ENCODE data around the gene CMIP.

Gene CMIP

DNA sequence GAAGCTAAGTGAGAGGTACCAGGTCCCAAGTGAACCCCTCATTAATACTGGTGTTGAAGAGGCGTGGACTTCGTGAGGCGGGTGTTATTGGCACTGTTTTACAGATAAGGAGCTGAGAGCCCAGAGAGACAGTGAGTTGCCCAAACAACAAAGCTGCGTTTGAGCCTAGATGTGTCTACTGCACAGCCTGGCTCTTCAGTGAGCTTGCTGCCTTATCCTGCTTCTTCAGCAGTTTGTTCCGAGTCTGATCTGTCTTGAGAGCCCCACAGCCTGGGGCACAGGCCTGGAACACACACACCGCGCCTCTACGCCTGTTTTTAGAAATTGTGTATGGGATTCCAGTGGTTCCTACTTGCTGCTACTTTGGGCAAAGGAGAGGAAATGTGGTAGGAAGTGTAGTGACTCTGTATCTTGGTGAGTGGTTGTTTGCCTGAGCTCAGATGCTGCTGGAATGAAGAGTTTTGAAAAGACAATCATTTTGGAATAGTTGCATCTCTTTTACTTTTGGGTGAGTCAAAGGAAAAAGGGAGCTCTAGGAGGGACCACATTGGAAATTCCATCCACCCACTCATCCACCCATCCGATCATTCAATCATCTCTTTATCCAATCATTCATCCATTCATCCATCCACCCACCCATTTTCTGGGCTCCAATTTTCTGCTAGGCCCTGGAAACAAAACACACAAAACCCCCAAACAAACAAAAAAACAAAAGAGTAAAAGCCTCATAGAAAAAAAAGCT is 312.2 kb downstream of the CMIP start:
- Histone ChIP-seq H3K9me3 (ENCODE audit: insufficient read depth, low read depth, low read length) (no peaks in the 10 kb centered on the region), H3K4me1 (ENCODE audit: insufficient read depth, low read length, poor library complexity, severe bottlenecking) (peaks cover 35% of the 10 kb centered on the region), H3K27me3 (ENCODE audit: insufficient read depth, low read length, poor library complexity, severe bottlenecking) (no peaks in the 10 kb centered on the region)

DNA sequence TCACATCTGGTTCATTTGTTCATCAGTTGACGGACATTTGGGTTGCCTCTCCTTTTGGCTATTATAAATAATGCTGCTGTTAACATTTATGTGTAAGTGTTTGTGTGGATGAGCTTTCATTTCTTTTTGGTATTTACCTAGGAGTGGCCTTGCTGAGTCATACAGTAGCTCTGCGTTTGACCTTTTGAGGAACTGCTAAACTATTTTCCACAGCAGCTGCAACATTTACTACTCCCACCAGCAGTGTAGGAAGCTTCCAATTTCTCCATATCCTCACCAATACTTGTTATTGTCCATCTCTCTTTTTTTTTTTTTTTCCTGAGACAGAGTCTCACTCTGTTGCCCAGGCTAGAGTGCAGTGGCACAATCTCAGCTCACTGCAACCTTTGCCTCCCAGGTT is 313.8 kb downstream of the CMIP start:
- Histone ChIP-seq H3K9ac (ENCODE audit: low read depth, low read length, poor library complexity, severe bottlenecking) (no peak overlapping the region), H2AFZ (ENCODE audit: low read length) (no peak overlapping the region), H3K36me3 (ENCODE audit: insufficient read depth, low read length) (no peaks in the 10 kb centered on the region), H3K4me3 (ENCODE audit: low read length, poor library complexity, severe bottlenecking) (no peak overlapping the region), H3K9me2 (replicated peaks; ENCODE audit: low read depth, low read length) (no peaks in the 10 kb centered on the region), H3K4me2 (ENCODE audit: low read depth, low read length, poor library complexity, severe bottlenecking) (no peak overlapping the region), H3K4me1 (ENCODE audit: insufficient read depth, low read length, poor library complexity, severe bottlenecking) (peaks cover 23% of the 10 kb centered on the region), H3F3A (ENCODE audit: low read depth) (no peaks in the 10 kb centered on the region), H4K20me1 (ENCODE audit: insufficient read depth, low read length, poor library complexity, severe bottlenecking) (no peaks in the 10 kb centered on the region), H3K27me3 (ENCODE audit: insufficient read depth, low read length, poor library complexity, severe bottlenecking) (no peaks in the 10 kb centered on the region), H3K79me2 (ENCODE audit: insufficient read depth, low read length) (no peaks in the 10 kb centered on the region), H3K9me3 (ENCODE audit: insufficient read depth, low read depth, low read length) (no peaks in the 10 kb centered on the region)
- TF ChIP-seq, protein P1, sequence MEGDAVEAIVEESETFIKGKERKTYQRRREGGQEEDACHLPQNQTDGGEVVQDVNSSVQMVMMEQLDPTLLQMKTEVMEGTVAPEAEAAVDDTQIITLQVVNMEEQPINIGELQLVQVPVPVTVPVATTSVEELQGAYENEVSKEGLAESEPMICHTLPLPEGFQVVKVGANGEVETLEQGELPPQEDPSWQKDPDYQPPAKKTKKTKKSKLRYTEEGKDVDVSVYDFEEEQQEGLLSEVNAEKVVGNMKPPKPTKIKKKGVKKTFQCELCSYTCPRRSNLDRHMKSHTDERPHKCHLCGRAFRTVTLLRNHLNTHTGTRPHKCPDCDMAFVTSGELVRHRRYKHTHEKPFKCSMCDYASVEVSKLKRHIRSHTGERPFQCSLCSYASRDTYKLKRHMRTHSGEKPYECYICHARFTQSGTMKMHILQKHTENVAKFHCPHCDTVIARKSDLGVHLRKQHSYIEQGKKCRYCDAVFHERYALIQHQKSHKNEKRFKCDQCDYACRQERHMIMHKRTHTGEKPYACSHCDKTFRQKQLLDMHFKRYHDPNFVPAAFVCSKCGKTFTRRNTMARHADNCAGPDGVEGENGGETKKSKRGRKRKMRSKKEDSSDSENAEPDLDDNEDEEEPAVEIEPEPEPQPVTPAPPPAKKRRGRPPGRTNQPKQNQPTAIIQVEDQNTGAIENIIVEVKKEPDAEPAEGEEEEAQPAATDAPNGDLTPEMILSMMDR (conservative IDR thresholded peaks at IDR 0.05; ENCODE audit: low read length), result no peak
- no peak for TF ChIP-seq EZH2phosphoT487 (IDR thresholded peaks at IDR 0.05; ENCODE audit: borderline replicate concordance)

More for the DNA sequence above, 312.2 kb downstream of the CMIP start:
- Histone ChIP-seq H3K4me3 (ENCODE audit: low read length, poor library complexity, severe bottlenecking) (peak overlapping the region; percentile 26), H3K4me2 (ENCODE audit: low read depth, low read length, poor library complexity, severe bottlenecking) (peak overlapping the region; percentile 62), H2AFZ (ENCODE audit: low read length) (peak overlapping the region; percentile 59), H3K79me2 (ENCODE audit: insufficient read depth, low read length) (no peaks in the 10 kb centered on the region), H3K9ac (ENCODE audit: low read depth, low read length, poor library complexity, severe bottlenecking) (peak overlapping the region; percentile 50), H3K9me2 (replicated peaks; ENCODE audit: low read depth, low read length) (no peaks in the 10 kb centered on the region), H3F3A (ENCODE audit: low read depth) (no peaks in the 10 kb centered on the region), H4K20me1 (ENCODE audit: insufficient read depth, low read length, poor library complexity, severe bottlenecking) (no peaks in the 10 kb centered on the region), H3K36me3 (ENCODE audit: insufficient read depth, low read length) (no peaks in the 10 kb centered on the region)
- TF ChIP-seq EZH2phosphoT487 (IDR thresholded peaks at IDR 0.05; ENCODE audit: borderline replicate concordance), result no peak
- TF ChIP-seq, protein P1 (conservative IDR thresholded peaks at IDR 0.05; ENCODE audit: low read length), result no peak

Data from Loucy (cell line).